Measurements from ENCODE around the gene AJM1.

Gene AJM1

DNA sequence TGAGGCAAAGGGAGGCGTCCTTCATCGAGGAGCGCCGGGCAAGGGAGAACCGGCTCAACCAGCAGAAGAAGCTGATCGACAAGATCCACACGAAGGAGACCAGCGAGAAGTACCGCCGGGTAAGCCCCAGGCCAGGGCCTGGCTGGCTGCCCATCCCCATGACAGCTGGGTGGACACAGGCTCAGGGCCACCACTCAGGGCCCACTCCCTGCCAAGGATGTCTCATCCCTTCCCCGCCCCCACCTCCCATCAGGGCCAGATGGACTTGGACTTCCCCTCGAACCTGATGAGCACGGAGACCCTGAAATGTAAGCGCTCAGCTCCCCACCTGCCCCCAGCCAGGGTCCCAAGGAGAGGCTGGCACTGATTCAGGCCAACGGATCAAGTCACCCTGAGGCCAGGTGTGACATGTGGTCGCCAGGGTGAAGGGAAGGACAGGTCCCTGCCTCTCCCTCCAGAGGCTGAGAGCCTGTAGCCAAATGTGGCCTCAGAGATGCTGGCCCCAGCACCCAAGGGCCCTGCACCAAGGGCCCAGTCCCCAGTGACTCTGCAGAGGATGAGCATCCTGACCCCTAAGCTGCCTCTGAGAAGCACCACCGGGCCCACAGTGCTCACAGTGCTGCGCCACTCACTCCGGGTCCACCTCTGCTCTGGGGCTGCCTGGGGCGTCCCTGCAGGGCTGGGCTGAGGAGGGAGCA lies 37.6 kb upstream of the AJM1 start:
- peaks cover 13% of the 10 kb centered on the region for H3K27me3 ChIP-seq (ENCODE audit: low read depth, low read length)
- H3K4me1 ChIP-seq (ENCODE audit: low read length) = peaks cover 31% of the 10 kb centered on the region
- no peak overlapping the region for H3K27ac ChIP-seq (ENCODE audit: low read length)
- no peak overlapping the region for H3K9ac ChIP-seq (ENCODE audit: low read length)
- H3K36me3 ChIP-seq (replicated peaks; ENCODE audit: low read depth, low read length) = peaks cover 12% of the 10 kb centered on the region
- H4K20me1 ChIP-seq (ENCODE audit: insufficient read depth, low read length) = peaks cover 21% of the 10 kb centered on the region
- H3K9me3 ChIP-seq (ENCODE audit: insufficient read depth, low read length) = no peaks in the 10 kb centered on the region
- H3K79me2 ChIP-seq (ENCODE audit: low read length) = peaks cover 29% of the 10 kb centered on the region
- no peak for TF ChIP-seq EZH2phosphoT487 (IDR thresholded peaks at IDR 0.05; ENCODE audit: low read depth)
- H2AFZ ChIP-seq (ENCODE audit: low read depth, low read length) = no peak overlapping the region
- H3K4me2 ChIP-seq (ENCODE audit: low read length) = no peak overlapping the region
- H3K4me3 ChIP-seq (ENCODE audit: low read length) = no peak overlapping the region

- Histone ChIP-seq H3K9ac (ENCODE audit: low read length) (no peak overlapping the region), H3K27ac (ENCODE audit: low read length) (no peak overlapping the region), H4K20me1 (ENCODE audit: insufficient read depth, low read length) (peaks cover 26% of the 10 kb centered on the region), H3K36me3 (replicated peaks; ENCODE audit: low read depth, low read length) (peaks cover 18% of the 10 kb centered on the region), H3K4me1 (ENCODE audit: low read length) (peaks cover 29% of the 10 kb centered on the region), H3K79me2 (ENCODE audit: low read length) (peaks cover 35% of the 10 kb centered on the region), H3K9me3 (ENCODE audit: insufficient read depth, low read length) (no peaks in the 10 kb centered on the region), H2AFZ (ENCODE audit: low read depth, low read length) (no peak overlapping the region), H3K27me3 (ENCODE audit: low read depth, low read length) (peaks cover 13% of the 10 kb centered on the region), H3K4me2 (ENCODE audit: low read length) (no peak overlapping the region), H3K4me3 (ENCODE audit: low read length) (no peak overlapping the region)
- TF ChIP-seq, protein P1, sequence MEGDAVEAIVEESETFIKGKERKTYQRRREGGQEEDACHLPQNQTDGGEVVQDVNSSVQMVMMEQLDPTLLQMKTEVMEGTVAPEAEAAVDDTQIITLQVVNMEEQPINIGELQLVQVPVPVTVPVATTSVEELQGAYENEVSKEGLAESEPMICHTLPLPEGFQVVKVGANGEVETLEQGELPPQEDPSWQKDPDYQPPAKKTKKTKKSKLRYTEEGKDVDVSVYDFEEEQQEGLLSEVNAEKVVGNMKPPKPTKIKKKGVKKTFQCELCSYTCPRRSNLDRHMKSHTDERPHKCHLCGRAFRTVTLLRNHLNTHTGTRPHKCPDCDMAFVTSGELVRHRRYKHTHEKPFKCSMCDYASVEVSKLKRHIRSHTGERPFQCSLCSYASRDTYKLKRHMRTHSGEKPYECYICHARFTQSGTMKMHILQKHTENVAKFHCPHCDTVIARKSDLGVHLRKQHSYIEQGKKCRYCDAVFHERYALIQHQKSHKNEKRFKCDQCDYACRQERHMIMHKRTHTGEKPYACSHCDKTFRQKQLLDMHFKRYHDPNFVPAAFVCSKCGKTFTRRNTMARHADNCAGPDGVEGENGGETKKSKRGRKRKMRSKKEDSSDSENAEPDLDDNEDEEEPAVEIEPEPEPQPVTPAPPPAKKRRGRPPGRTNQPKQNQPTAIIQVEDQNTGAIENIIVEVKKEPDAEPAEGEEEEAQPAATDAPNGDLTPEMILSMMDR (IDR thresholded peaks at IDR 0.05; ENCODE audit: low read depth, low read length) = no peak
- no peak for TF ChIP-seq EZH2phosphoT487 (IDR thresholded peaks at IDR 0.05; ENCODE audit: low read depth)
Observed at GRCh38 chr9:136805207-136805740, 37.0 kb upstream of the AJM1 start.

- Histone ChIP-seq H3K9me3 (ENCODE audit: insufficient read depth, low read length) (no peaks in the 10 kb centered on the region), H3K4me3 (ENCODE audit: low read length) (no peak overlapping the region), H3K36me3 (replicated peaks; ENCODE audit: low read depth, low read length) (peaks cover 22% of the 10 kb centered on the region), H3K27me3 (ENCODE audit: low read depth, low read length) (peaks cover 7% of the 10 kb centered on the region; the same call in 1 of the 2 replicates), H3K9ac (ENCODE audit: low read length) (no peak overlapping the region), H3K79me2 (ENCODE audit: low read length) (peaks cover 43% of the 10 kb centered on the region), H3K27ac (ENCODE audit: low read length) (no peak overlapping the region), H3K4me2 (ENCODE audit: low read length) (peak overlapping the region; percentile 98; the same call in 1 of the 2 replicates), H3K4me1 (ENCODE audit: low read length) (peaks cover 22% of the 10 kb centered on the region), H4K20me1 (ENCODE audit: insufficient read depth, low read length) (peaks cover 20% of the 10 kb centered on the region), H2AFZ (ENCODE audit: low read depth, low read length) (no peak overlapping the region)
- TF ChIP-seq EZH2phosphoT487 (IDR thresholded peaks at IDR 0.05; ENCODE audit: low read depth) = no peak
- TF ChIP-seq, protein P1 (IDR thresholded peaks at IDR 0.05; ENCODE audit: low read depth, low read length) = no peak
Observed at GRCh38 chr9:136806067-136806466, 36.2 kb upstream of the AJM1 start.

GRCh38 chr9:136806631-136807201 lies 35.6 kb upstream of the AJM1 start:
- Histone ChIP-seq H3K4me3 (ENCODE audit: low read length) (peak overlapping the region; percentile 86), H3K9me3 (ENCODE audit: insufficient read depth, low read length) (no peaks in the 10 kb centered on the region), H3K27me3 (ENCODE audit: low read depth, low read length) (peaks cover 7% of the 10 kb centered on the region; the same call in 1 of the 2 replicates), H3K9ac (ENCODE audit: low read length) (peak overlapping the region; percentile 87), H3K4me2 (ENCODE audit: low read length) (peak overlapping the region; percentile 98), H3K36me3 (replicated peaks; ENCODE audit: low read depth, low read length) (peaks cover 26% of the 10 kb centered on the region), H2AFZ (ENCODE audit: low read depth, low read length) (no peak overlapping the region), H3K27ac (ENCODE audit: low read length) (peak overlapping the region; percentile 80), H4K20me1 (ENCODE audit: insufficient read depth, low read length) (peaks cover 20% of the 10 kb centered on the region), H3K4me1 (ENCODE audit: low read length) (peaks cover 18% of the 10 kb centered on the region), H3K79me2 (ENCODE audit: low read length) (peaks cover 49% of the 10 kb centered on the region)
- TF ChIP-seq EZH2phosphoT487 (IDR thresholded peaks at IDR 0.05; ENCODE audit: low read depth) = no peak

Data from OCI-LY3 (cell line).